Measurements from ENCODE around the gene TP53I3. TPM values are rescaled to one million over a fixed set of nuclear protein-coding genes. Genes with fewer than 3 reads are reported as not detected.

The TP53I3 gene
- total RNA-seq, 4 donors from 2014 or later = 83.2 to 257 (median 128) TPM

- peaks cover 8 to 34% (median 16%) of the 10 kb centered on the region in 4 donors for H3K4me1 ChIP-seq
- WGBS, 2 donors (ENCODE audit: low coverage in 1 of 2) = 64 to 88% methylated on average over 3 to 8 of the region's 8 CpGs
- H3K27ac ChIP-seq = peak overlapping the region; percentile 92 to 96 (median 93)
- in situ Hi-C loops (cut with MboI; ENCODE audit: low pct_ligation_motif_present in 1 of 4, low pct_unique_long_range_greater_than_20kb in 1 of 4, low sequenced_read_pairs in 3 of 4) (no loop called here), intact Hi-C loops (cut with DNase I; ENCODE audit: low total_unique reads) (no loop called here)
- no peaks in the 10 kb centered on the region for H3K9me3 ChIP-seq
- no peaks in the 10 kb centered on the region for H3K27me3 ChIP-seq
- H3K4me3 ChIP-seq = peak overlapping the region in 3 of 4 donors; percentile 51 to 63 (median 55)
- no peak for DNase-seq
- no peak for TF ChIP-seq POLR2AphosphoS5 (IDR thresholded peaks at IDR 0.05)
- no peak for TF ChIP-seq EP300 (IDR thresholded peaks at IDR 0.05; ENCODE audit: low read depth)
- no peak for TF ChIP-seq CTCF (IDR thresholded peaks at IDR 0.05)
- TF ChIP-seq POLR2A (IDR thresholded peaks at IDR 0.05) = no peak
- H3K36me3 ChIP-seq = peaks cover 0 to 8% (median 0%) of the 10 kb centered on the region in 4 donors
Measured at GRCh38 chr2:24082787-24083566, 1.7 kb downstream of the TP53I3 start.

- no peak overlapping the region for H3K27ac ChIP-seq
- no peaks in the 10 kb centered on the region for H3K9me3 ChIP-seq
- H3K27me3 ChIP-seq = no peaks in the 10 kb centered on the region
- H3K36me3 ChIP-seq = peaks cover 0 to 8% (median 0%) of the 10 kb centered on the region in 4 donors
- in situ Hi-C loops (cut with MboI; ENCODE audit: low pct_ligation_motif_present in 1 of 4, low pct_unique_long_range_greater_than_20kb in 1 of 4, low sequenced_read_pairs in 3 of 4) = no loop called here
- WGBS, 2 donors (ENCODE audit: low coverage in 1 of 2) = 74 to 80% methylated on average over 2 of the region's 2 CpGs
- intact Hi-C loops (cut with DNase I; ENCODE audit: low total_unique reads) = no loop called here
- DNase-seq = no peak
- H3K4me3 ChIP-seq = no peak overlapping the region
- TF ChIP-seq EP300 (IDR thresholded peaks at IDR 0.05; ENCODE audit: low read depth) (no peak), CTCF (IDR thresholded peaks at IDR 0.05) (no peak), POLR2AphosphoS5 (IDR thresholded peaks at IDR 0.05) (no peak), POLR2A (IDR thresholded peaks at IDR 0.05) (no peak)
- H3K4me1 ChIP-seq = peaks cover 12 to 41% (median 24%) of the 10 kb centered on the region in 4 donors
Measured at GRCh38 chr2:24080701-24081100, 3.9 kb downstream of the TP53I3 start.

DNA sequence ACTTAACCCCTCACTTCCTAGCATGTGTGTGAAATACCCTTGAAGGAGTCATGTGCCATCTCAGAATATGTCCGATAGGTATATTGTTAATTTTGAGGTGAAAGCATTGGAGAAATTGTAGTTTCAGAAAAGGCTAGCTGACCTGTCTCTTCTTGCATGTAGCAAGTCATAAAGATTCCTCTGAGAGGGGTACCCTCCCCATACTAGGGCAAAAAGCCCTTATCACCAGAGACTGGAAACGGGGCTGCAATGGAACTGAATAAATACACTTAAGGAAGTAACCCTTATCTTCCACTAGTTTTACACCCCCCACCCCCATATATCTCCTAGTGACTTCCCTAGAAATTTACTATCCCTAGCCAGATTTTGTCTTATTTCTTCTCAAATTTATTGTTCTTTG is 6.8 kb downstream of the TP53I3 start:
- in situ Hi-C loops (cut with MboI; ENCODE audit: low pct_ligation_motif_present in 1 of 4, low pct_unique_long_range_greater_than_20kb in 1 of 4, low sequenced_read_pairs in 3 of 4) = loop anchor here in 1 of 4 donors (10.0 kb wide), 1 partner anchor 153 kb away; the partner anchor contains the start of gene ATAD2B
- H3K4me3 ChIP-seq = peak overlapping the region in 3 of 4 donors; percentile 55 to 60 (median 60)
- H3K4me1 ChIP-seq = peaks cover 12 to 40% (median 17%) of the 10 kb centered on the region in 4 donors
- no peak for DNase-seq
- no peaks in the 10 kb centered on the region for H3K27me3 ChIP-seq
- peak overlapping the region; percentile 90 to 97 (median 93) for H3K27ac ChIP-seq
- no peaks in the 10 kb centered on the region for H3K9me3 ChIP-seq
- WGBS, 2 donors (ENCODE audit: low coverage in 1 of 2) = 43 to 65% methylated on average over 1 to 2 of the region's 2 CpGs
- intact Hi-C loops (cut with DNase I; ENCODE audit: low total_unique reads) = no loop called here
- peaks cover 0 to 9% (median 4%) of the 10 kb centered on the region in 4 donors for H3K36me3 ChIP-seq
- TF ChIP-seq CTCF (IDR thresholded peaks at IDR 0.05) (no peak), EP300 (IDR thresholded peaks at IDR 0.05; ENCODE audit: low read depth) (no peak), POLR2A (IDR thresholded peaks at IDR 0.05) (no peak), POLR2AphosphoS5 (IDR thresholded peaks at IDR 0.05) (no peak)

GRCh38 chr2:24077535-24077877 is 7.1 kb downstream of the TP53I3 start:
- 6 to 23% methylated on average over 2 to 9 of the region's 9 CpGs for WGBS, 2 donors (ENCODE audit: low coverage in 1 of 2)
- DNase-seq = no peak
- H3K36me3 ChIP-seq = peaks cover 0 to 13% (median 4%) of the 10 kb centered on the region in 4 donors
- H3K4me3 ChIP-seq = peak overlapping the region; percentile 55 to 62 (median 60)
- in situ Hi-C loops (cut with MboI; ENCODE audit: low pct_ligation_motif_present in 1 of 4, low pct_unique_long_range_greater_than_20kb in 1 of 4, low sequenced_read_pairs in 3 of 4) (loop anchor here in 1 of 4 donors (10.0 kb wide), 1 partner anchor 153 kb away; the partner anchor contains the start of gene ATAD2B), intact Hi-C loops (cut with DNase I; ENCODE audit: low total_unique reads) (no loop called here)
- peak overlapping the region; percentile 90 to 97 (median 93) for H3K27ac ChIP-seq
- TF ChIP-seq EP300 (IDR thresholded peaks at IDR 0.05; ENCODE audit: low read depth) (no peak), POLR2A (IDR thresholded peaks at IDR 0.05) (no peak), CTCF (IDR thresholded peaks at IDR 0.05) (no peak), POLR2AphosphoS5 (IDR thresholded peaks at IDR 0.05) (no peak)
- peaks cover 9 to 37% (median 16%) of the 10 kb centered on the region in 4 donors for H3K4me1 ChIP-seq
- no peaks in the 10 kb centered on the region for H3K9me3 ChIP-seq
- no peaks in the 10 kb centered on the region for H3K27me3 ChIP-seq
